ENCODE results near the gene NALF2. TPM values are rescaled to one million over a fixed set of nuclear protein-coding genes. Genes with fewer than 3 reads are reported as not detected.
A peak's percentile ranks its signal among the peaks of the same experiment; 100 is the strongest.

NALF2 gene
- total and polyA plus RNA-seq, 10 donors = 0.03 to 3.7 (median 0.12) TPM; not detected in 2

DNA sequence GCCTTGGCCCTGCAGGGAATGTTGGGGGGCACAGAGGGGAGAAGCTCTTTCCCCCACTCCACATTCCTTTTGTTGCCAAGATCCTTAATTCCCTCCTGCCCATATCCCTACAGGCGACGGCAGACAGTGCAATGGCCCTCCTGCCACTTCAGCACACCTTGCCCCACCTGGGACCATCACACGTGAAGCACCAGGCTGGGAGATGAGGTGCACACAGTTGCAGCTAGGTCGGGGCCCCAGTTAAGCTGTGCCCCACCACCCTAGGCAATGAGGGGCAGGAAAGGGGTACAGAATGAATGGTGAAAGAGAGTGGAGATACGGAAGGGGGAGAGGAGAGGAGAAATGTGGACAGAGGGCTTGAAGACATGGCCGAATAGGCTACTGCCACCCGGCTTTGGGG lies 26.2 kb downstream of the NALF2 start:
- WGBS, 5 donors = 65 to 91% (median 81%) methylated on average over 6 to 7 of the region's 7 CpGs
- H3K4me3 ChIP-seq = no peak overlapping the region
- intact Hi-C loops (cut with DNase I; ENCODE audit: low total_unique reads) = loop anchor here (10.0 kb wide), 2 partner anchors 84 to 564 kb away; partner anchors contain the start of gene EDA
- H3K36me3 ChIP-seq = no peaks in the 10 kb centered on the region
- TF ChIP-seq CTCF (IDR thresholded peaks at IDR 0.05 in 8 of 11, conservative IDR thresholded peaks at IDR 0.05 in 3 of 11) (no peak), POLR2AphosphoS5 (IDR thresholded peaks at IDR 0.05) (no peak), POLR2A (IDR thresholded peaks at IDR 0.05) (no peak)
- peaks cover 0 to 9% (median 0%) of the 10 kb centered on the region in 7 donors for H3K27me3 ChIP-seq (replicated peaks in 1 of 7)
- no peaks in the 10 kb centered on the region for H3K4me1 ChIP-seq
- H3K9me3 ChIP-seq = peaks cover 0 to 7% (median 0%) of the 10 kb centered on the region in 8 donors
- no peak for DNase-seq
- H3K27ac ChIP-seq = no peak overlapping the region

DNA sequence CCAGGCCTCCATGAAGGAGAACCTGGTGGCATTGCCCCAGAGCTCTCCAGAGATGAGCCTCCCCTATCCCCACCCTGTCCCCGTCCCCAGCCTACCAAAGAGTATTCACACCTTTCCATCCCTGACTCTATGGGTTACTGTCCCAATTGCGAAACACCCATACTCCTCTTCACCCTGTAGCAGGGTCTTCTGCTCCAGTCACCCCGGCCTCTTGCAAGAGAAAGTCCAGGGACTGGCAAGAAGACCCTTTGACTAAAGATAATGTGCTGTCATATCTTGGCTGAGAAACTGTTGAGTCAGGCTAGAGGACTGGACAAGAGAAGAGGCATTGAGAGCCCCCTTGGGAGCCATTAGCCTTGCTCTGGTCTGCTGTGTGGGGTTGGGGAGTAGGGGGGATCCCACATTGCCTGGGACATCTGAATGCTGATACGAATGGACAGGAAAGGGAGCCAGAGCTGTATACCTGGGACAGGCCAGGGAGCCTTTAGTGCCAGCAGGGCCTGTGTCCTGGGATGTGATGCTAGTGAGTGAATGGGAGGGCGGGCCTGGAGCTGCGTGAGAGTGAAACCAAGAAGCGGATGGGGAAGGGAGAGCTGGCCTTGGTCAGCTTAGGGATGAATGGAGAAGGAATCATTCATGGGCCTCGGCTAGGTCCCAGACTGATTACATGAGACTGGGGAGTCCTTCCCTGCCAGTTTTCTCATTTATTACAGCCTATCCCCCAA lies 27.1 kb downstream of the NALF2 start:
- Histone ChIP-seq H3K4me1 (no peaks in the 10 kb centered on the region), H3K4me3 (no peak overlapping the region), H3K9me3 (peaks cover 0 to 7% (median 0%) of the 10 kb centered on the region in 8 donors), H3K27me3 (replicated peaks in 1 of 7) (peaks cover 0 to 9% (median 0%) of the 10 kb centered on the region in 7 donors), H3K27ac (no peak overlapping the region), H3K36me3 (no peaks in the 10 kb centered on the region)
- intact Hi-C loops (cut with DNase I; ENCODE audit: low total_unique reads) = loop anchor here (10.0 kb wide), 2 partner anchors 84 to 564 kb away; partner anchors contain the start of gene EDA
- WGBS, 5 donors = 73 to 99% (median 84%) methylated on average over 6 to 8 of the region's 8 CpGs
- no peak for DNase-seq
- no peak for TF ChIP-seq POLR2AphosphoS5 (IDR thresholded peaks at IDR 0.05)
- TF ChIP-seq POLR2A (IDR thresholded peaks at IDR 0.05) = no peak
- TF ChIP-seq CTCF (IDR thresholded peaks at IDR 0.05 in 8 of 11, conservative IDR thresholded peaks at IDR 0.05 in 3 of 11) = no peak

DNA sequence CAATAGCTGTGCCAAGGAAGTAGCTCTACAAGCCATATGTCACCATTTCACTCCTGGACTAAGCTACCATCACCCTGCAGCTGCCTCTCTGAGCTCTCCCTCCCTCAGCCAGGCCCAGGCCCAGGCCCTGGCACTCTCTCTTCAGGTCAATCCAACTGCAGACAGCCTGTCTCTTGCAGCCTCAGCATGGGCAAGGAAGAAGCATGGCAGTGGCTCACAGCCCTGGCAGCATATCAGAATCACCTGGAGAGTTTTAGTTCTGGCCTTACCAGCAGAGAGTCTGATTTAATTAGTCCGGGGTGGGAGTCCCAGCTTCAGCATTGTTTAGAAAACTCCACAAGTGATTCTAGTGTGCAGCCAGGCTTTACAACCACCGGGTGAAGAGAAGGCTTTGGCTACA lies 31.5 kb downstream of the NALF2 start:
- no peak for DNase-seq
- Histone ChIP-seq H3K36me3 (no peaks in the 10 kb centered on the region), H3K9me3 (peaks cover 0 to 7% (median 0%) of the 10 kb centered on the region in 8 donors), H3K4me1 (peaks cover 0 to 14% (median 0%) of the 10 kb centered on the region in 6 donors), H3K27ac (no peak overlapping the region), H3K4me3 (no peak overlapping the region), H3K27me3 (replicated peaks in 1 of 7) (peaks cover 0 to 12% (median 0%) of the 10 kb centered on the region in 7 donors)
- intact Hi-C loops (cut with DNase I; ENCODE audit: low total_unique reads) = loop anchor here (10.0 kb wide), 2 partner anchors 79 to 559 kb away; partner anchors contain the start of gene EDA
- WGBS, 5 donors = 67 to 83% (median 78%) methylated on average over 1 to 2 of the region's 2 CpGs
- TF ChIP-seq POLR2A (IDR thresholded peaks at IDR 0.05) (no peak), POLR2AphosphoS5 (IDR thresholded peaks at IDR 0.05) (no peak), CTCF (IDR thresholded peaks at IDR 0.05 in 8 of 11, conservative IDR thresholded peaks at IDR 0.05 in 3 of 11) (no peak)

- Histone ChIP-seq H3K27me3 (replicated peaks in 1 of 7) (peaks cover 0 to 12% (median 0%) of the 10 kb centered on the region in 7 donors), H3K27ac (no peak overlapping the region), H3K9me3 (peaks cover 0 to 7% (median 0%) of the 10 kb centered on the region in 8 donors), H3K36me3 (no peaks in the 10 kb centered on the region), H3K4me3 (peak overlapping the region in 6 of 8 donors; percentile 13 to 58 (median 22)), H3K4me1 (peaks cover 0 to 14% (median 0%) of the 10 kb centered on the region in 6 donors)
- 10 to 26% (median 12%) methylated on average over 3 to 45 of the region's 45 CpGs for WGBS, 5 donors
- intact Hi-C loops (cut with DNase I; ENCODE audit: low total_unique reads) = loop anchor here (10.0 kb wide), 2 partner anchors 76 to 556 kb away; partner anchors contain the start of gene EDA
- TF ChIP-seq POLR2AphosphoS5 (IDR thresholded peaks at IDR 0.05) (peak in 2 of 3 donors; percentile 34 to 49), CTCF (IDR thresholded peaks at IDR 0.05 in 8 of 11, conservative IDR thresholded peaks at IDR 0.05 in 3 of 11) (peak; percentile 44 to 79 (median 73)), POLR2A (IDR thresholded peaks at IDR 0.05) (no peak)
- DNase-seq = peak; percentile 91
These were observed 34.3 kb downstream of the NALF2 start for GRCh38 chrX:69538321-69538876.

Measured in spleen (tissue), 11 donors.